Liver (tissue), 9 donors: ENCODE data around the gene APOBEC3B. TPM values are rescaled to one million over a fixed set of nuclear protein-coding genes. Genes with fewer than 3 reads are reported as not detected.

Experiments used
- DNase-seq: peaks from one replicate; pipeline ENCODE4 v3.0.0-alpha.2; 2017; ENCODE audit warnings: low spot score
- H3K27ac ChIP-seq, 2 donors: one replicate each; pipeline ENCODE4 v1.7.0; 2013; ENCODE audit warnings: inconsistent platforms in 2 of 2, low read length in 2 of 2, control low read depth in 1 of 2, low read depth in 1 of 2, mild to moderate bottlenecking in 1 of 2
- H3K27me3 ChIP-seq, 4 donors: one replicate each; pipeline versions ENCODE4 v1.6.1 to v1.7.0; 2013; ENCODE audit warnings: low read length in 3 of 4, inconsistent platforms in 1 of 4, mild to moderate bottlenecking in 1 of 4, moderate library complexity in 1 of 4; ENCODE audit not compliant: control insufficient read depth in 4 of 4, insufficient read depth in 4 of 4
- H3K36me3 ChIP-seq, 4 donors: one replicate each; pipeline versions ENCODE4 v1.6.1 to v1.7.0; 2013; ENCODE audit warnings: low read length in 3 of 4, mild to moderate bottlenecking in 3 of 4, low read depth in 1 of 4, moderate library complexity in 1 of 4; ENCODE audit not compliant: control insufficient read depth in 4 of 4, insufficient read depth in 3 of 4
- H3K4me1 ChIP-seq, 4 donors: one replicate each; pipeline versions ENCODE4 v1.6.1 to v1.7.0; 2013; ENCODE audit warnings: low read length in 3 of 4, mild to moderate bottlenecking in 3 of 4, moderate library complexity in 1 of 4; ENCODE audit not compliant: control insufficient read depth in 4 of 4, insufficient read depth in 4 of 4
- H3K4me3 ChIP-seq, 3 donors: one replicate each; pipeline versions ENCODE4 v1.6.1 to v1.7.0; 2013; ENCODE audit warnings: low read length in 3 of 3, control low read depth in 1 of 3, low read depth in 1 of 3, mild to moderate bottlenecking in 1 of 3
- H3K9ac ChIP-seq, 2 donors: one replicate each; pipeline ENCODE4 v1.7.0; 2013; ENCODE audit warnings: low read length in 2 of 2, mild to moderate bottlenecking in 2 of 2, moderate library complexity in 2 of 2, control low read depth in 1 of 2, low read depth in 1 of 2
- H3K9me3 ChIP-seq, 4 donors: one replicate each; pipeline versions ENCODE4 v1.6.1 to v1.7.0; 2013; ENCODE audit warnings: low read length in 3 of 4; ENCODE audit not compliant: control insufficient read depth in 4 of 4
- ATF3 ChIP-seq: IDR thresholded peaks from 2 replicates; pipeline ENCODE4 v1.6.1; 2016; ENCODE audit warnings: antibody characterized with exemption
- CTCF ChIP-seq: fragments of 150-350 bp; IDR thresholded peaks from 2 replicates; pipeline ENCODE4 v1.5.1; 2017; ENCODE audit warnings: improper control_type of control experiment, low read depth, low read length; ENCODE audit not compliant: missing input control
- FOXA2 ChIP-seq: IDR thresholded peaks from 2 replicates; pipeline ENCODE4 v1.6.1; 2016; ENCODE audit warnings: antibody characterized with exemption
- HNF4A ChIP-seq, 2 donors: conservative IDR thresholded peaks; 2 replicates each; pipeline ENCODE4 v1.6.1; 2016; ENCODE audit warnings: antibody characterized with exemption in 2 of 2, mild to moderate bottlenecking in 2 of 2
- JUND ChIP-seq, 2 donors: IDR thresholded peaks; 2 replicates each; pipeline ENCODE4 v1.6.1; 2016; ENCODE audit warnings: antibody characterized with exemption in 2 of 2
- NR2F2 ChIP-seq: IDR thresholded peaks from 2 replicates; pipeline ENCODE4 v1.6.1; 2016; ENCODE audit warnings: antibody characterized with exemption
- REST ChIP-seq: IDR thresholded peaks from 2 replicates; pipeline ENCODE4 v1.6.1; 2016; ENCODE audit warnings: antibody characterized with exemption, mild to moderate bottlenecking
- SP1 ChIP-seq: IDR thresholded peaks from 2 replicates; pipeline ENCODE4 v1.6.1; 2018; ENCODE audit warnings: antibody characterized with exemption, mild to moderate bottlenecking
- TAF1 ChIP-seq: conservative IDR thresholded peaks from 2 replicates; pipeline ENCODE4 v1.6.1; 2016; ENCODE audit warnings: antibody characterized with exemption, mild to moderate bottlenecking
- YY1 ChIP-seq: IDR thresholded peaks from 2 replicates; pipeline ENCODE4 v1.6.1; 2016; ENCODE audit warnings: antibody characterized with exemption, mild to moderate bottlenecking
- WGBS: extraction: QIAGEN DNeasy Blood & Tissue Kit; methylation state at CpG from one replicate; pipeline ENCODE4 v1.1.7; 2013; 5-methylcytosine and 5-hydroxymethylcytosine counted together
- polyA plus RNA-seq, 2 donors: library from polyadenylated mRNA; stranded (reverse) in 1 of 2; unstranded in 1 of 2; fragments of 200-250 nt in 1 of 2; fragments of >200 nt in 1 of 2; fragmentation: Nextera tagmentation in 1 of 2; extraction: Ambion mirVana in 1 of 2; gene quantifications; one replicate each; pipeline versions ENCODE4 v1.2.1 to v1.2.3, GENCODE V29; 2013 to 2015
- total RNA-seq, 2 donors: library from RNA; depleted of rRNA; stranded (reverse); fragments of >200 nt; gene quantifications; one replicate each; pipeline ENCODE4 v1.2.3, GENCODE V29; 2014
- donor health status: healthy.
- donor health status: healthy.
- donor health status: healthy.
- donor health status: healthy.
- donor health status: healthy.

Gene APOBEC3B
- total and polyA plus RNA-seq, 4 donors: 0.08 to 6.0 (median 0.88) TPM

- no peak for TF ChIP-seq FOXA2
- TF ChIP-seq HNF4A (conservative IDR thresholded peaks at IDR 0.05): no peak
- no peak for TF ChIP-seq REST
- no peak for TF ChIP-seq JUND (IDR thresholded peaks at IDR 0.05)
- no peak for TF ChIP-seq YY1
These were observed 46.1 kb downstream of the APOBEC3B start for GRCh38 chr22:39028281-39028680.

GRCh38 chr22:39029227-39029626 lies 47.1 kb downstream of the APOBEC3B start:
- Histone ChIP-seq H3K27me3 (no peaks in the 10 kb centered on the region), H3K9me3 (no peaks in the 10 kb centered on the region)
- TF ChIP-seq SP1 (no peak), HNF4A (conservative IDR thresholded peaks at IDR 0.05) (no peak), JUND (IDR thresholded peaks at IDR 0.05) (no peak), REST (no peak), NR2F2 (no peak), ATF3 (no peak)

More at GRCh38 chr22:39028281-39028680, 46.1 kb downstream of the APOBEC3B start:
- Histone ChIP-seq H3K9ac (no peak overlapping the region), H3K4me3 (no peak overlapping the region), H3K36me3 (no peaks in the 10 kb centered on the region), H3K27ac (no peak overlapping the region), H3K27me3 (no peaks in the 10 kb centered on the region), H3K4me1 (no peaks in the 10 kb centered on the region), H3K9me3 (no peaks in the 10 kb centered on the region)
- no peak for DNase-seq
- WGBS: 95% methylated on average over 11 of the region's 11 CpGs

GRCh38 chr22:39030705-39031104 lies 48.6 kb downstream of the APOBEC3B start:
- TF ChIP-seq CTCF: no peak
- no peak for TF ChIP-seq REST
- no peak for TF ChIP-seq JUND (IDR thresholded peaks at IDR 0.05)
- no peak for TF ChIP-seq TAF1
- TF ChIP-seq YY1: no peak
- no peak overlapping the region for H3K9ac ChIP-seq
- no peaks in the 10 kb centered on the region for H3K4me1 ChIP-seq
- DNase-seq: no peak
- H3K4me3 ChIP-seq: no peak overlapping the region
- no peaks in the 10 kb centered on the region for H3K36me3 ChIP-seq
- no peaks in the 10 kb centered on the region for H3K9me3 ChIP-seq
- H3K27ac ChIP-seq: no peak overlapping the region
- H3K27me3 ChIP-seq: no peaks in the 10 kb centered on the region
- WGBS: 96% methylated on average over 14 of the region's 14 CpGs

More at GRCh38 chr22:39029227-39029626, 47.1 kb downstream of the APOBEC3B start:
- 94% methylated on average over 13 of the region's 13 CpGs for WGBS
- Histone ChIP-seq H3K4me3 (no peak overlapping the region), H3K4me1 (no peaks in the 10 kb centered on the region), H3K27ac (no peak overlapping the region), H3K9ac (no peak overlapping the region), H3K36me3 (no peaks in the 10 kb centered on the region)
- no peak for DNase-seq
